Measurements from ENCODE around the gene C20orf96. TPM values are rescaled to one million over a fixed set of nuclear protein-coding genes. Genes with fewer than 3 reads are reported as not detected.

Gene C20orf96
- total and polyA plus RNA-seq, 2 of the 4 experiments (the other 2 are of a cell fraction), result 2.0 to 9.8 TPM

DNA sequence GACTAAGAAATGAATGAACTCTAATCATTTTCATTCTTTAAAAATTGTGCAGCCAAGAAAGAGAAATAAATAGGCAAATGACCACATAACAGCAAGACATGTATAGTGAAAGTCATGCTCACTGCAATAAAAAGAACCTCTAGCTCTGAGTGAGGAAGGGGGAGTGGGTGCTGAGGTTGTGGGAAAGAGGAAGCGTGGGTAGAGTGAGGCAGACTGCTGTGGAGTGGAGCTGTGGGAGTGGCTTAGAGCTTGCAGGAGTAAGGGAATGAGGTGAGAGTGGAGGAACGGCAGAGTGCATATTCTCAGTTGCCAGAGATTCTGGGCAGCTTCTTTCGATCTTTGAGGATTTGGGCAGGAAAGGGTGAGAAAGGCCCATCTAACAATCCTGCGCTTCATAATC, 53.1 kb downstream of the C20orf96 start:
- Histone ChIP-seq H4K91ac (ENCODE audit: insufficient read depth, low read depth, low read length) (no peak overlapping the region), H3K18ac (ENCODE audit: low read depth, low read length) (no peak overlapping the region), H4K5ac (ENCODE audit: low read depth, low read length) (no peak overlapping the region), H3K79me1 (ENCODE audit: low read depth in 1 of 2, low read length in 2 of 2) (no peaks in the 10 kb centered on the region), H3K14ac (replicated peaks; ENCODE audit: low read depth, low read length) (no peak overlapping the region), H3K56ac (ENCODE audit: extremely low read depth, insufficient read depth, low read length) (no peak overlapping the region), H2BK15ac (ENCODE audit: low read depth, low read length) (no peak overlapping the region), H3K4me3 (ENCODE audit: insufficient read depth, low read depth, low read length) (no peak overlapping the region), H3K9me3 (ENCODE audit: control insufficient read depth, insufficient read depth, low read length) (no peaks in the 10 kb centered on the region), H3K27ac (ENCODE audit: insufficient read depth, low read length) (no peak overlapping the region), H3K36me3 (ENCODE audit: control insufficient read depth, insufficient read depth, low read length) (no peaks in the 10 kb centered on the region), H2BK5ac (ENCODE audit: low read depth, low read length, poor library complexity, severe bottlenecking) (no peak overlapping the region), H2BK120ac (ENCODE audit: low read depth, low read length) (no peak overlapping the region), H3K4me1 (ENCODE audit: control insufficient read depth, insufficient read depth, low read length) (no peaks in the 10 kb centered on the region), H2AFZ (replicated peaks; ENCODE audit: low read length, poor library complexity) (no peak overlapping the region), H2AK9ac (replicated peaks; ENCODE audit: low read depth, low read length, poor library complexity) (no peak overlapping the region), H3K23ac (ENCODE audit: low read depth, low read length) (no peak overlapping the region), H3K27me3 (ENCODE audit: control insufficient read depth, insufficient read depth, low read length) (peaks cover 2% of the 10 kb centered on the region; the same call in 1 of the 2 replicates), H4K8ac (ENCODE audit: low read depth in 2 of 2, low read length in 2 of 2) (no peak overlapping the region), H3K9ac (ENCODE audit: low read depth, low read length) (0 out of 2 replicates have a peak overlapping the region, but pooled peaks have one; percentile 16), H2AK5ac (ENCODE audit: low read depth, low read length) (no peak overlapping the region), H4K20me1 (ENCODE audit: insufficient read depth, low read length) (no peaks in the 10 kb centered on the region), H3K9me1 (ENCODE audit: insufficient read depth, low read length) (no peaks in the 10 kb centered on the region), H2BK20ac (ENCODE audit: low read depth, low read length) (no peak overlapping the region), H3K4me2 (ENCODE audit: low read depth, low read length) (peak overlapping the region; percentile 34), H3K4ac (ENCODE audit: low read depth, low read length) (no peak overlapping the region)
- BruUV-seq (replicated peaks), result no TSS peak
- DNase-seq (peak; percentile 5), ATAC-seq (ENCODE audit: low read depth) (peak; percentile 35; the same call in 1 of the 2 replicates)
- WGBS, 2 experiments (ENCODE audit: extremely low coverage in 2 of 2, insufficient read length in 1 of 2), result 0% methylated on average over 1 of the region's 4 CpGs; no CpG with 5 or more reads in 1 of the 2 experiments
- in situ Hi-C loops (cut with MboI; ENCODE audit: low sequenced_read_pairs), result no loop called here
- CTCF ChIA-PET, result no interaction called here
- dilution Hi-C loops (cut with HindIII; ENCODE audit: low sequenced_read_pairs, unreplicated experiment), result no loop called here
- POLR2A ChIA-PET (ENCODE audit: unreplicated experiment), result no interaction called here
- no peak for TF ChIP-seq SMC3 (IDR thresholded peaks at IDR 0.05; ENCODE audit: low read depth, low read length)
- TF ChIP-seq, protein P1, sequence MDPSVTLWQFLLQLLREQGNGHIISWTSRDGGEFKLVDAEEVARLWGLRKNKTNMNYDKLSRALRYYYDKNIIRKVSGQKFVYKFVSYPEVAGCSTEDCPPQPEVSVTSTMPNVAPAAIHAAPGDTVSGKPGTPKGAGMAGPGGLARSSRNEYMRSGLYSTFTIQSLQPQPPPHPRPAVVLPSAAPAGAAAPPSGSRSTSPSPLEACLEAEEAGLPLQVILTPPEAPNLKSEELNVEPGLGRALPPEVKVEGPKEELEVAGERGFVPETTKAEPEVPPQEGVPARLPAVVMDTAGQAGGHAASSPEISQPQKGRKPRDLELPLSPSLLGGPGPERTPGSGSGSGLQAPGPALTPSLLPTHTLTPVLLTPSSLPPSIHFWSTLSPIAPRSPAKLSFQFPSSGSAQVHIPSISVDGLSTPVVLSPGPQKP (IDR thresholded peaks at IDR 0.05; ENCODE audit: borderline replicate concordance, low read depth, low read length), result no peak
- no peak for TF ChIP-seq RFX5 (IDR thresholded peaks at IDR 0.05; ENCODE audit: low read depth, low read length)
- TF ChIP-seq RAD21 (IDR thresholded peaks at IDR 0.05; ENCODE audit: low read length), result no peak
- no peak for TF ChIP-seq BHLHE40 (IDR thresholded peaks at IDR 0.05; ENCODE audit: low read depth, low read length)
- no peak for TF ChIP-seq CEBPB (IDR thresholded peaks at IDR 0.05; ENCODE audit: low read depth, low read length)
- TF ChIP-seq, protein P2, sequence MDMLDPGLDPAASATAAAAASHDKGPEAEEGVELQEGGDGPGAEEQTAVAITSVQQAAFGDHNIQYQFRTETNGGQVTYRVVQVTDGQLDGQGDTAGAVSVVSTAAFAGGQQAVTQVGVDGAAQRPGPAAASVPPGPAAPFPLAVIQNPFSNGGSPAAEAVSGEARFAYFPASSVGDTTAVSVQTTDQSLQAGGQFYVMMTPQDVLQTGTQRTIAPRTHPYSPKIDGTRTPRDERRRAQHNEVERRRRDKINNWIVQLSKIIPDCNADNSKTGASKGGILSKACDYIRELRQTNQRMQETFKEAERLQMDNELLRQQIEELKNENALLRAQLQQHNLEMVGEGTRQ (IDR thresholded peaks at IDR 0.05; ENCODE audit: low read depth, low read length), result no peak
- TF ChIP-seq NFE2L2 (IDR thresholded peaks at IDR 0.05; ENCODE audit: low read depth, low read length), result no peak
- TF ChIP-seq RCOR1 (IDR thresholded peaks at IDR 0.05; ENCODE audit: insufficient replicate concordance, low read length), result no peak
- intact Hi-C loops (cut with micrococcal nuclease), result no loop called here
